Measurements from ENCODE around the gene KRTAP10-10. TPM values are rescaled to one million over a fixed set of nuclear protein-coding genes. Genes with fewer than 3 reads are reported as not detected.

The KRTAP10-10 gene
- total RNA-seq, 1 donor from 2014 or later: not detected

DNA sequence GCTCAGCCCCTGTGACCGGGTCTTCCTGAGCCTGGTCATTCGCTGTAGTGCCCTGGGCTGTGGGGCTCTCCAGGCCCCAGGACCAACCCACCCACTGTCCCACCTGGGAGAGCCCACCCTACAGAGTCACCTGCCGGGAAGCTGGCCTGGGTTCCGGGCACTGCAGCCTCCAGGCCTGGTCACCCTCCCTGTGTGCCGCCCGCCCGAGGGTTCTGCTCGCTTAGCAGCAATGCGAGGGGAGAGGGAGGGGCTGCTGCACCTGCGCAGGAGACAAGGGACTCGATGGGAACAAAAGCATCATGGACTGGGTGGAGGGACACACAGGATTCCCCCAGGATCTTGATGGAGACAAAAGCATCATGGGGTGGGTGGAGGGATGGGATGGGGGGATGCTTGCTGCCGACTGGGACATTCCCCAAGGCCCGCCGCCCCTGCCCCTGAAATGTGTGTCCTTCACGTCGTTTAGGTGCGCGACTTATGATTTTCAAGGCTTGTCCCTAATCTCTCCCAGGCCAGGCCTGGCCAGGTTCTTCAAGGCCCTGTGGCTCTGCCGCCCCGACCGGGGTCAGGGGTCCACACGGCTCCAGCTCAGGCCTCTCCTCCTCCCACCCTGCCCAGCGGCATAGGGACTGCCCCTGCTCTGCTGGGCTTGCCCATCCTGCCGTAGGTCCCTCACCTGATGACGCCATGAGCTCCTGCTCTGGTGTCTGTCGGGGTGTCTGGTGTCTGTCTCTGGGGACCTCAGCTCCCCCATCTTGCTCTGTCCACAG is 23.6 kb upstream of the KRTAP10-10 start:
- POLR2A ChIA-PET: no interaction called here
- H3K27ac Mint-ChIP-seq: no peak overlapping the region
- peaks cover 6% of the 10 kb centered on the region for H3K4me1 Mint-ChIP-seq
- peaks cover 18% of the 10 kb centered on the region for H3K9me3 Mint-ChIP-seq
- DNase-seq: no peak
- intact Hi-C loops (cut with micrococcal nuclease): no loop called here
- TF ChIP-seq, protein P1, sequence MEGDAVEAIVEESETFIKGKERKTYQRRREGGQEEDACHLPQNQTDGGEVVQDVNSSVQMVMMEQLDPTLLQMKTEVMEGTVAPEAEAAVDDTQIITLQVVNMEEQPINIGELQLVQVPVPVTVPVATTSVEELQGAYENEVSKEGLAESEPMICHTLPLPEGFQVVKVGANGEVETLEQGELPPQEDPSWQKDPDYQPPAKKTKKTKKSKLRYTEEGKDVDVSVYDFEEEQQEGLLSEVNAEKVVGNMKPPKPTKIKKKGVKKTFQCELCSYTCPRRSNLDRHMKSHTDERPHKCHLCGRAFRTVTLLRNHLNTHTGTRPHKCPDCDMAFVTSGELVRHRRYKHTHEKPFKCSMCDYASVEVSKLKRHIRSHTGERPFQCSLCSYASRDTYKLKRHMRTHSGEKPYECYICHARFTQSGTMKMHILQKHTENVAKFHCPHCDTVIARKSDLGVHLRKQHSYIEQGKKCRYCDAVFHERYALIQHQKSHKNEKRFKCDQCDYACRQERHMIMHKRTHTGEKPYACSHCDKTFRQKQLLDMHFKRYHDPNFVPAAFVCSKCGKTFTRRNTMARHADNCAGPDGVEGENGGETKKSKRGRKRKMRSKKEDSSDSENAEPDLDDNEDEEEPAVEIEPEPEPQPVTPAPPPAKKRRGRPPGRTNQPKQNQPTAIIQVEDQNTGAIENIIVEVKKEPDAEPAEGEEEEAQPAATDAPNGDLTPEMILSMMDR (IDR thresholded peaks at IDR 0.05): no peak
- H3K27me3 Mint-ChIP-seq: peaks cover 7% of the 10 kb centered on the region
- no peak for ATAC-seq (ENCODE audit: low read depth)
- H3K4me3 Mint-ChIP-seq: no peak overlapping the region
- no peaks in the 10 kb centered on the region for H3K36me3 Mint-ChIP-seq (ENCODE audit: low read depth)
- CTCF ChIA-PET: no interaction called here

DNA sequence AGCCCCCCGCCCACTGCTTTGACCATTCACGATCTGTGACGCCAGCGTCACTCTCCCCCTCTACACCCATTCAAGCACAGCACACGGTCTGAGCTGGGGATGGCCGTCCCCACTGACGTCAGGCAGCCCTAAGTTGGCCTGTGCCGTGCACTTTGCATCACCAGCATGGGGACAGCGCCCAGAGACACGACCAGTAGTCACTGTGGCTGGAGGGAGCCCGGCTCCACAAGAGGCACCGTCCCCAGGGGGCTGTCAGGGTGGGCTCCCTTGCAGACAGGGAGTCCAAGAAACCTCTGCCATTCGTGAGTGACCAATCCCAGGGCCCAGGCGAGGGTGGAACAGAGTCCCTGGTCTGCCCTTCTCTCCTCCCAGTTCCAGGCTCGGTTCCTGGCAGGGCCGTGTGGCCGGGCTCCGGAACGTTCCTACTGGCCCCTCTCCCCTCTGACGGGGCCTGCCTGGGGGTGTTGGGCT is 23.0 kb upstream of the KRTAP10-10 start:
- TF ChIP-seq, protein P1 (IDR thresholded peaks at IDR 0.05): no peak
- intact Hi-C loops (cut with micrococcal nuclease): no loop called here
- no peak for DNase-seq
- ChIA-PET POLR2A (no interaction called here), CTCF (no interaction called here)
- no peak overlapping the region for H3K4me3 Mint-ChIP-seq
- H3K27ac Mint-ChIP-seq: no peak overlapping the region
- peaks cover 7% of the 10 kb centered on the region for H3K27me3 Mint-ChIP-seq
- ATAC-seq (ENCODE audit: low read depth): no peak
- H3K9me3 Mint-ChIP-seq: peaks cover 17% of the 10 kb centered on the region
- no peaks in the 10 kb centered on the region for H3K36me3 Mint-ChIP-seq (ENCODE audit: low read depth)
- H3K4me1 Mint-ChIP-seq: peaks cover 12% of the 10 kb centered on the region

DNA sequence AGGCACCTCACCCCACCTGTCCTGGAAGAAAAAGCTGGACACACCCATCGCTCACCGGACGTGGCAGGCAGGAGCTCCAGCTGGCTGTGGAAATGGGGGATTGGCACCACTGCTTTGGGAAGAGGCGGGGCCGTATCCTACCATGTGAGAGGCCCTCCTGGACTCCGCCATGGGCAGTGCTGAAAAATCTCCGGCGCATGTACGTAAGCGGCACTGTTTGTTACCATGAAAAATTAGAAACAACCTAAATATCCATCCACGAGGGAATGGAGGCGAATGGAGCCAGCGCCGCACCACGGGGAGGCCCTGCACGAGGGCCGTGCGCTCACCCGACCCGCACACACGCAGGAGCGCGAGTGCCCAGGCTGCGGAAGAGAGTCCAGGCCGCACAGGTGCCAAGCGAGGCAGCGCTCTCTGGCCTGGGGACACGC is 22.2 kb upstream of the KRTAP10-10 start:
- H3K9me3 Mint-ChIP-seq: peaks cover 17% of the 10 kb centered on the region
- no peak overlapping the region for H3K4me3 Mint-ChIP-seq
- H3K36me3 Mint-ChIP-seq (ENCODE audit: low read depth): peaks cover 4% of the 10 kb centered on the region
- POLR2A ChIA-PET: no interaction called here
- no peak for DNase-seq
- H3K27me3 Mint-ChIP-seq: peaks cover 7% of the 10 kb centered on the region
- no peak for ATAC-seq (ENCODE audit: low read depth)
- CTCF ChIA-PET: no interaction called here
- H3K4me1 Mint-ChIP-seq: peaks cover 15% of the 10 kb centered on the region
- H3K27ac Mint-ChIP-seq: no peak overlapping the region
- intact Hi-C loops (cut with micrococcal nuclease): no loop called here
- TF ChIP-seq, protein P1 (IDR thresholded peaks at IDR 0.05): no peak

DNA sequence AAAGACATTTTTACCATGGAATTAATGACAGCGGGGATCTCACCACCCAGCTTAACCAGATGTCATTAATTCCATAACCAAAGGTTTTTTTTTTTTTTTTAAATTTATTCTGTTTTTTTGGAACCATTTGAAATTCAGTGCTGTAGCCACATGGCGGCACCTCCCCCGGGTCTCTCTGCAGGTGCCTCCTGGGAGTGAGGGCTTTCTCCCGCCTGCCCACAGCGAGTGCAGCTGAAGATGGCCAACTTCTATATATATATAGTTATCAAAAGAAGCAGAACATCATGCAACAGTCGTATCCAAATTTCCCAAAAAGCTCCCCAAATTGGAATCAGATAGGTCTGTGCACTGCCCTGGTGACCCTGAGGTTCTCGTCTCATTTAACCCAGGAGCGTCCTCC is 21.7 kb upstream of the KRTAP10-10 start:
- ATAC-seq (ENCODE audit: low read depth): no peak
- TF ChIP-seq, protein P1 (IDR thresholded peaks at IDR 0.05): no peak
- intact Hi-C loops (cut with micrococcal nuclease): no loop called here
- Mint-ChIP-seq H3K9me3 (peaks cover 19% of the 10 kb centered on the region), H3K4me1 (peaks cover 15% of the 10 kb centered on the region), H3K36me3 (ENCODE audit: low read depth) (peaks cover 6% of the 10 kb centered on the region), H3K27me3 (peaks cover 7% of the 10 kb centered on the region), H3K27ac (no peak overlapping the region), H3K4me3 (no peak overlapping the region)
- DNase-seq: no peak
- CTCF ChIA-PET: no interaction called here
- POLR2A ChIA-PET: no interaction called here

DNA sequence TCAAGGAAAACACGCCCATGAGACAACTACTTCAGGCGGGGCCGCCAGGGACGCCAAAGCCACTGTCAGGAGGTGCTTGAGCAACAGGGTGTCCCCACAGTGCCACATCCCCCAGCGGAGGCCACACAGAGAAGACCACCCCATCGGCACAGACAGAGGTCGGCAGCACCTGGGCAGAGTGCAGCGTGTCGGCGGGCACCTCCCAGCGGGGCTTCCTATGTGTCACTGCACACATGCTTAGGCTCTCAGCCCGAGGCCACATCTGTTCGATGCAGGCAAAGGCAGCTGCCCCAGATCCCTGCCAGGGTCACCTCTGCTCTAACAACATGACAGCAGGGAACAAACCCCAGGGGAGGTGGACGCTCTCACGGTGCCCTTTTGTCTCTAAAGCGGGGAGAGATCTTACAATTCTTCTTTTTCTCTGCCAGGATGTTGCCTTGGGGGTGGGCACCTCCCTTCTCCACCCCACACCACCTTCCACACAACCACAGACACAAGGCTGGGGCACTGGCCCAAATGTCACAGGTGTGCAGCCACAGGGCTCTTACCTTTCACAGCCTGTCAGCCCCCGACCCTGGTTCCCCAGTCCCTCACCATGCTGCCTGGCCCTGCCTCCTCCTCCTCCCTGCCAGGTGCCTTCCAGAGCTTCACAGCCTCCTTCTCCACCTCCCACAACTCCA is 21.1 kb upstream of the KRTAP10-10 start:
- H3K27ac Mint-ChIP-seq: no peak overlapping the region
- peaks cover 15% of the 10 kb centered on the region for H3K4me1 Mint-ChIP-seq
- peaks cover 6% of the 10 kb centered on the region for H3K36me3 Mint-ChIP-seq (ENCODE audit: low read depth)
- H3K27me3 Mint-ChIP-seq: peaks cover 7% of the 10 kb centered on the region
- TF ChIP-seq, protein P1 (IDR thresholded peaks at IDR 0.05): no peak
- H3K9me3 Mint-ChIP-seq: peaks cover 20% of the 10 kb centered on the region
- intact Hi-C loops (cut with micrococcal nuclease): no loop called here
- no peak overlapping the region for H3K4me3 Mint-ChIP-seq
- ChIA-PET CTCF (no interaction called here), POLR2A (no interaction called here)
- ATAC-seq (ENCODE audit: low read depth): no peak
- DNase-seq: no peak

Data from activated B cell treated with CpG ODN at 0.5 μM for 24 hours (primary cell).